ENCODE results near the gene ZNF519.
"Not testable (repeated sequence)": the region's sequence is repeated elsewhere in the genome, so short reads cannot be mapped to it uniquely, and the experiment has no call there.

Gene ZNF519

DNA sequence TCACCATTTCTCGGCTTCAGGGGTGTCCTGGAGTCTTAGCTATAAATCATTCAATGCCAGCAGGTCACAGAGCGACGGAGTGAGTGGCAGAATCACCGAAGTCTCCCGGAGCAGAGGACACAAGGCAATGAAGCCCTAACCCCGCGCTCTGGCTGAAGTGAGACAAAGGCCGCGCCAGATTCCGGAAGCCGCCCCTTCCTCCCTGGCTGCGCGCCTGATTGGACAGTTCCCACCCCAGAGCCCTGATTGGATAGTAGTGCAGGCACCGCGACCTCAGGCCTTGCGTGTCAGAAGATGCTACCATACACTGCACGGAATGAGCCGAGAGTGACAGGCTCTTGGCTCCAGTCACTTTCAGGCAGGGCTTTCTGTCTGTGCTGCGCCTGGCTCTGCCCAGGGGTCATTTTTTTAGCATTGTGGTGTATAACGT lies at the start of gene ZNF519:
Gene ZNF519, minus strand, starts transcription at position 165 of the 430 bp plus-strand sequence. Its CDS starts 158 bp downstream, at position 7.
- peak; percentile 85 for DNase-seq

DNA sequence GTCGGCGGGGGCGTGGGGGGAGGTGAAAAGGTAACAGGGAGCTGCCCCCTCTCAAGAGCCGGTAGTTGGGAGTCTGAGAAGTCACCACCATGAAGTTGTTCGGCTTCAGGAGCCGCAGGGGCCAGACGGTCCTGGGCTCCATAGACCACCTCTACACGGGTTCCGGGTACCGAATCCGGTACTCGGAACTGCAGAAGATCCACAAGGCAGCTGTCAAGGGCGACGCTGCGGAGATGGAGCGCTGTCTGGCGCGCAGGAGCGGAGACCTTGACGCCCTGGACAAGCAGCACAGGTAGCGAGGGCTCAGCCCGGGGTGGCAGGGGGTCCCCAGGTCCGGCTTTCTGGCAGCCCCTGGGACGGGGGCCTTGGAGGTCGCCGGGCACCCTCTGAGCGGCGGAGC lies 47.1 kb upstream of the ZNF519 start:
- no peak for DNase-seq

DNA sequence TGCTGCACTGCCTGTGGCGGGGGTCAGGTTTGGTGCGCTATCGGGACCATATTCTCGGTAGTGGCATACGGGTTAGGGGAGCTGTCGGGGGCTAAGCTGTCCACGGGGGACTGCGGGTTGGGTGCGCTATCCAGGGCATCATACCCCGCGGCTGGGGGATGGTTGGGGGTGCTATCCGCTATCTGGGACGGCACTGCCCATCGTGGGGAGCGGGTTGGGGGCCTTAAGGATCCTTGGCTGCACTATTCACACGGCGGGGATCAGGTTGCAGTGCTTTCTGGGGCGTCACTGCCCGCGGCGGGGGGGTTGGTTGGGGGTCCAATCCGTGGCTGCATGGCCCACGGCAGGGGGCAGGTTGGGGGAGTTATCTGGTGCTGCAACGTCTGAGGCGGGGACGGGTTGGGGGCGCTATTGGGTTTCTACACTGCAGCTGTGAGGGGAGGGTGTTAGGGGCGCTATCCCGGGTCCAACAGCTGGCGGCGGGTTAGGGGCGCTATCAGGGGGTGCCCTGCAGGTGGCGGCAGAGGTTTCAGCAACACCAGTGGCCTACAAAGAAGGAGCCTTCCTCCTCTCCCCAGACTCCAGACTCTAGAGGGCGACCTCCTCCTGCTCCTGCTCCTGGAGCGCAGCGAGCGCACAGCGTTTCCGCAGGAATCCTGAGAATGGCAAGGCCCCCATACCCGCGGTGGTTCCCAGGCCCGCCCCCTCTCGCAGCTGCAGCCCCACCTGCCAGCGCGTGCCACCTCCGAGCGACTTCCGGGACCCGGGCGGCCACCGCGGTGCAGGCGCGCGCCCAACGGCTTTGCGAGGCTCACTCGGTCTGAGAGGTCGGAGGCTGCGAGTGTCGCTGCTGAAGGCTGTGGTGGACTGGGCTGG lies 46.3 kb upstream of the ZNF519 start:
- DNase-seq, result peak; percentile 45

DNA sequence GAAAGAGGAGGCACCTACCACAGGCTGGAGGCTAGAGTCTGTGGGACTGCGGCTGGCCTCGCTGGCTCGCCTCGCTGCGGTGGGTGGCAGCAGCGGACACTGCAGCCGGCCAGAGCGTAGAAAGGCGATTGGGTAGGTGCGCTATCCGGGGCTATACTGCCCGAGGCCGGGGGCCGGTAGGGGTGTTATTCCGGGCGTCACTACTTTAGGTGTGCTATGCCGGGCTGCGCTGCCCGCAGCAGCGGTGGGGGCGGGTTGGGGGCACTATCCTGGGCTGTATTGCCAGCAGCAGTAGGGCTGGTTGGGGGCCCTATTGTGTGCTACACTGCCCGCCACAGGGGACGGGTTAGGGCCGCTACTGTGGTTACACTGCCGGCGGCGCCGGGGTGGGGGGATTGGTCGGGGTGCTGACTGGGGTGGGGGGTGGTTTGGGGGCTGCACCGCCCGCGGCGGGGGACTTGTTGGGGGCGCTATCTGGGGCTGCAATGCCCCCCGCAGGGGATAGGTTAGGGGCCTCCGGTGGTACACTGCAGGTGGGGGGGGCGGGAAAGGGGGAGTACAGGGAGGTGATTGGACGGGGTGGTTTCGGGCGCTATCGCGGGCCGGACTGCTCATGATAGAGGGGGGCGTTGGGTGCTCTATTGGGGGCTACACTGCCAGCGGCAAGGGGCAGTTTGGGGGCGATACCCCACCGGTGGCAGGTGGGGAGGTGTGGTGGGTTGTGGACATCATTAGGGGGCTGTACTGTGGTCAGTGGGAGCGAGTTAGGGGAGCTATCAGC lies 45.5 kb upstream of the ZNF519 start:
- not testable (repeated sequence) for DNase-seq

DNA sequence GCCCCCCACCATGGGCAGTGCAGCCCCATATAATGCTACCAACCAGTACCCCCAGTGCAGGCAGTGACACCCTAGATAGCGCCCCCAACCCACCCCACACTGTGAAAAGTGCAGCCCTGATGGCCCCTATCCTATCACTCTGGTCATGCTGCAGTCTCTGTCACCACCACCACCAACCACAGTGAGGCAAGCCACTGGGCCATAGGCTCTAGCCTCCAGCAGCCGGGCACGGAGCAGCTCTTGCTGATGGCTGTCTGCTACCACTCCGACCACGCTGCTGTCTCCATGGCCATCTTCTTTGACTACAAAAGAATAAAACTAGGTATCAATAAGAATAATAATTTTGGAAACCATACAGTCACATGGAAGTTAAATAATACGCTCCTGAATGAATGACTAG lies 43.2 kb upstream of the ZNF519 start:
- DNase-seq, result not testable (repeated sequence)

DNA sequence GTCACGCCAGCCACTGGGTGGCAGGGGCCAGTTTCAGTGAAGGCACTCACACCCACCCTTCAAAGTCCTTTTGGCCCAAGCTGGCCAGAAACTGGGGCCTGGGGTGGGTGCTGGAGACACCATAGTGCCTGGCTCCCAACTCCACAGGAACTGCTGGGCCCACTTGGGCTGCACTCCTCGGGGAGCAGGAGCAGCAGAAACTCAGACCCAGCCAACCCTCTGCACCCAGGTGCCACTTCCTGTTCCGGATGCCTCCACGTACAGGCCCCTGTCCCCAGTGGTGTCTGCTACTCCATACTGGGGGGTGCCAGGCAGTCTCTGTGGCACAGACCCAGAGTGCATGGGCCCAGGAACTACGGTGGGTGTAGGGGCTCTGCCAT lies 42.5 kb upstream of the ZNF519 start:
- no peak for DNase-seq

DNA sequence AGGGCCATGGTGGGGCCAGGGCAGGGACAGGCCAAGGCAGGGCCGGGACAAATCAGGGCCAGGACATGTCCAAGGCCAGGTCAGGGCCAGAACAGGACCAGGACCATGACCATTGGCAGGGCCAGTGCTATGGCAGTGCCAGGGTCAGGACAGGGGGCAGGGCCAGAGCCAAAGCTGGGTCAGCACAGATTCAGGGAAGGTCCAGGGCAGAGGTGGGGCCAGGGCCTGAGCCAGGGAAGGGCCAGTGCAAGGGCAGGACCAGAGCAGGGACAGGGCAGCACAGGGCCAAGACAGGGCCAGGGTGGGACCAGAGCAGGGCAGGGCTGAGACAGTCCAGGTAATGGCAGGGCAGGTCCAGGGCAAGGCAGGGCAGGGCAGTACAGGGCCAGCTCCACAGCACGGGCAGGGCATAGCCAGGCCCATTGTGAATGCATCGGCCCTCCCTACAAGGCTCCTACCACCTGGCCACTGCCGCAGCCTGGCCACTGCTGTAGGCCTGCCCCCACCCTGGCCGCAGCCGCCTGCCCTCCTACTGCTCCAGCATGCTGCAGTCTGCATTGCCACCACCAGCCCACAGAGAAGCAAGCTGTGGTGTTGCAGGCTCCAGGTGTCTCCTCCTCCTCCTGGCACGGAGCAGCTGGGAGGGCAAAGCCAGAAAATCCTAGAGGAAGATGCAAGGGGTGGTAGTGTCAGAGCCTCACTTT lies 41.9 kb upstream of the ZNF519 start:
- not testable (repeated sequence) for DNase-seq

DNA sequence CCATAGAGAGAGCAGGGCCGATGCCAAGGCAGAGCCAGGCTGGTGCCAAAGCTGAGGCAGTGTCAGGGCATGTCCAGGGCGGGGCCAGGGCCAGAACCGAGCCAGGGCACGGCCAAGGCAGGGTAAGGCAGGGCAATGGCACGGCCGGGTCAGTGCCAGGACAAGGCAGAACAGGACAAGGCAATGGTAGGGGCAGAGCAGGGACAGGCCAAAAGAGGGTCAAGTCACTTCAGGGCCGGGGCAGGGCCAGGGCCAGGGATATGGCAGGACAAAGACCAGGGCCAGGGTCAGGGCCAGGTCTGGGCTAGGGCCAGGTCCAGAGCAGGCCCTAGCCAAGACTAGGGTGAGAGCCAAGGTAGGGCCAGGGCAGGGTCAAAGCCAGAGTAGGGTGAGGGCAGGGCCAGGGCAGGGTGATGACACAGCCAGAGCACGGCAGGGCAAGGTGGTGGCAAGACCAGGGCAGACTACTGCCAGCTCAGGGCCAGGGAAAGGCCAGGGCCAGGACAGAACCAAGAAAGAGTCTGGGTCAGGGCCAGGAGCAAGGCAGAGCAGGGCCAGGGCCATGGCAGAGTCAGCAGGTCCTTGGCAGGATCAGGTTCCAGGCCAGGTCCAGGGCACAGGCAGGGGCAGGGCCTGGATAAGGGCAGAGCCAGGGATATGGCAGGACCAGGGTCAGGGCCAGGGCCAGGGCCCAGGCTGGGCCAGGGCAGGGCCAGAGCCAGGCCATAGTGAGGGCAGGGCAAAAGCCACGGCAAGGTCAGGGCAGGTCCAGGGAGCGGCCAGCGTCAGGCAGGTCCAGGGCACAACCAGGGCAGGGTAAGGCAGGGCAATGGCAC lies 41.1 kb upstream of the ZNF519 start:
- DNase-seq, result not testable (repeated sequence)

DNA sequence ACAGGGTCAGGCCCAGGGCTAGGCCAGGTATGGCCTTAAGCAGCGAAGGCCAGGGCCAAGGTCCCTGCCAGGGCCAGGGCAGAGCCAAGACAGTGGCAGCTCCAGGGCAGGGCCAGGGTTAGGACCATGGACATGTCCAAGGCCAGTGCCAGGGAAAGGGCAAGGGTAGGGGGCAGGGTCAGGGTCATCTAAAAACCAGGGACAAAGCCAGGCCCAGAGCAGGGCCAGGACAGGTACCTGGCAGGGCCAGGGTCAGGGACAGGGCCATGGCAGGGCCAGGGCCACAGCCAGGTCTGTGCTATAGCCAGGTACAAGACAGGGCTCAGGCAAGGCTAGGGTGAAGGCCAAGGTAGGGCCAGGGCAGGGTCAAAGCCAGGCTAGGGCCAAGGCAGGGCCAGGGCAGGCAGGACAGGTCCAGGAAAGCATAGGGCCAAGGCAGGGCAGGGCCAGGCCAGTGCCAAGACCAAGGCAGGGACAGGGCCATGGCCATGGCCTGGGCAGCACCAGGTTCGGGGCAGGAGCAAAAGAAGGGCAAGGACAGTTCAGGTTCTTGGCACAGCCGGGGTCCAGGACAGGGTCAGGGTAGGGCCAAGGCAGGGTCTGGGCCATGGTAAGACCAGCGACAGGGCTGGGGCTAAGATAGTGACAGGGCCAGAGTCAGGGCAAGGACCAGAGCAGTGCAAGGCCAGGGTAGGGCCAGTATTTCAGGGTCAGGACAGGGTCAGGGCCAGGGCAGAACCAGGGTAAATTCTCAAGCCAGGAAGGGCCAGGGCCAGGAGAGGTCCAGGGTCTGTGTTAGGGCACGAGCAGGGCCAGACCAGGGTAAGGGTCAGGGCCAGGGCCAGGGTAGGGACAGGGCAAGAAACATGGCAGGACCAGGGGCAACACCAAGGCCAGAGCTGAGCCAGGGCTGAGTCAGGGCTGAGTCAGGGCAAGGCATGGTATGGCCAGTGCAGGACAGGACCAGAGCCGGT lies 40.2 kb upstream of the ZNF519 start:
- not testable (repeated sequence) for DNase-seq

DNA sequence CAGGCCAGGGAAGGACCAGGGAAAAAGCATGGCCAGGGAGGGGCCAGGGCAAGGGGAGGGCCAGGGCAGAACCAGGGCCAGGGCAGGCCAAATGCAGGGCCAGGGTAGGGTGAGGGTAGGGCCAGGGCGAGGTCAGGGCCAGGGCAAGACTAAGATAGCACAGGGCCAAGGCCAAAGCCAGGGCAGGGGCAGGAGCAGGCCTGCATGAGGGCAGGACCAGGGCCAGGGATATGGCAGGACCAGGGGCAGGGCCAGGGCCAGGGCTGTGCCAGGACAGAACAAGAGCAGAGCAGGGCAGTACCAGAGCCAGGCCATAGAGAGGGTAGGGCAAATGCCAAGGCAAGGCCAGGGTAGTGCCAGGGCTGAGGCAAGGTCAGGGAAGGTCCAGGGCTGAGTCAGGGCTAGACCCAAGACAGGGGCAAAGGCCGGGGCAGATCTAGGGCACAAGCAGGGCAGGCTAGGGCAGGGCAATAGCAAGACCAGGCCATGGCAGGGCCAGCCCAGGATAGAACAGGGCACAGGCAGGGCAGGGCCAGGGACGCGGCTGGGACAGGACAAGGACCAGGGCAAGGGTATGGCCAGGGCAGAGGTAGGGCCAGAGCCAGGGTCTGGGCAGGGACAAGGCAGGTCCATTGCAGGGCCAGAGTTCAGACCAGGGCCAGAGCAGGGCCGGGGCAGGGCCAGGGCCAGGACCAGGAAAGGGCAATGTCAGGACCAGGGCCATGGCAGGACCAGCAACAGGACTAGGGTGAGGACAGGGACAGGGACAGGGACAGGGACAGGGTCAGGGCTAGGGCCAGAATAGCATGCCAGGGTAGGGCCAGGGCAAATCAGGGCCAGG lies 39.3 kb upstream of the ZNF519 start:
- not testable (repeated sequence) for DNase-seq

DNA sequence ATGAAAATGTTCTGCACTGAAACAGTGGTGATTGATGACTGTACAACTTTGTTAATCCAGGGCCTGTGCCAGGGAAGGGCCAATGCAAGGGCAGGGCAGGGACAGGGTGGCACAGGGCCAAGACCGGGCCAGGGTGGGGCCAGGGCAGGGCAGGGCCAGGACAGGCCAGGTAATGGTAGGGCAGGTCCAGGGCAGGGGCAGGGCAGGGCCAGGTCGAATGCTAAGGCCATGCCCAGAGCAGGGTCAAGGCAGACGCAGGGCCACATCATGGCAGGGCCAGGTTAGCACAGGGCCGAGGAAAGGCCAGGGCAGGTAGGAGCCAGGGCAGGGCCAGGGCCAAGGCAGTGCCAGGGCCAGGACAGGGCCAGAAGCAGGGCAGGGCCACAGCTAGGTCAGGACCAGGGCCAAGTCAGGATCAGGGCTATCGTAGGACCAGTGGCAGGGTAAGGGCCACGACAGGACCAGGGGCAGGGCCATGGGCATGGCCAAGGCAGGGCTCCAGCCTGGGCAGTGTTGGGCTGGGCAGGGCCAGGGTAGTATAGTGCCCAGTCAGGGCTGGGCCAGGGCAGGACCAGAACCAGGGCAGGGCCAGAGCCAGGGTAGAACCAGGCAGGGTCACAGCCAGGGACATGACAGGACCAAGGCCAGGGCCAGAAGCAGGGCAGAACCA lies 38.3 kb upstream of the ZNF519 start:
- not testable (repeated sequence) for DNase-seq

DNA sequence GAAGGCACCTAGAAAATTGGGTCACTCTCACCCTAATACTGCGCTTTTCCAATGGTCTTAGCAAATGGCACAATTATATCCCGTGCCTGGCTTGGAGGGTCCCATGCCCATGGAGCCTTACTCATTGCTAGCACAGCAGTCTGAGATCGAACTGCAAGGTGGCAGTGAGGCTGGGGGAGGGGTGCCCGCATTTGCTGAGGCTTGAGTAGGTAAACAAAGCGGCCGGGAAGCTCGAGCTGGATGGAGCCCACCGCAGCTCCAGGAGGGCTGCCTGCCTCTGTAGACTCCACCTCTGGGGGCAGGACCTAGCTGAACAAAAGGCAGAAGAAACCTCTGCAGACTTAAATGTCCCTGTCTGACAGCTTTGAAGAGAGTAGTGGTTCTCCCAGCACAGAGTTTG lies 30.7 kb upstream of the ZNF519 start:
- not testable (repeated sequence) for DNase-seq

DNA sequence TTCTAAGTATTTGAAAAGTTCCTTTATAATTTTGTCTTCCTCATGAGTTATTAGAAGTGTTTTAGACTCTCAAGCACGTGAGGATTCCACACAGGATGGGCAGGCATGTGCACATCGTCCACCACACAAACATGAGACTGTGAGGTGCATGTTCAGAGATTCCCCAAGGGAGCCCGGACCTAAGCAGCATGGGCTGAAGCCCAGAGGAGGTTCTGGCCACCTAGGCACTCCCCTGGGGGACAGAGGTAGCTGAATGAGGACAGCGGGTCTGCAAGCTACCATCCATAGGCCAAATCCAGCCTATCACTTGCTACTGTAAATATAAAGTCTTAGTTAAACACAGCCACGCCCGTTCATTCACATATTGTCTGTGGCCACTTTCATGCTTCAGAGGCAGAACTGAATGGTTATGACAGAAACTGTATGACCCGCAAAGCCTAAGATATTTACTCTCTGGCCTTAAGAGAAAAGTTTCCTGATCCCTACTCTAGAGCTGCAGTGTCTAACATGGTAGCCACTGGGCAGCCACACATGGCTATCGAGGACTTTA lies 19.4 kb upstream of the ZNF519 start:
- not testable (repeated sequence) for DNase-seq

DNA sequence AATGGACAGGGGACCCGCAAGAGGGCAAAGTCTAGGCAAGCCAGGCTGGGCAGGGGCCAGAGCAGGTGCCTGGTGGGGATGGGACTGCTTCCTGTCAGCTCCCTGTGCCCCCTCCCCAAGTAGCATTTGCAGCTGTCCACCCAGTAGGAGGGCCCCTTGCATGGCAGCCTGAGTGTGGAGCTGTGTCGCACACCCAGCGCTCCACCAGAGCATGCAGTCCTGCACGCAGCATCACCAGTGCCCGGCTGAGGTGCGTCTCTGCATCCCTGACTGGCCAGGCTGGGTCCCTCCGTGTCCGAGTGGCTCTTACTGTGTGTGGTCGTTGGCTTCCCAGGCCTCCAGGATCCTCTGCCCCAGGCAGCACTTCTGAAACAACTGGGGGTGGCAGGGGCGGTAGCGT lies 18.5 kb upstream of the ZNF519 start:
- not testable (repeated sequence) for DNase-seq

DNA sequence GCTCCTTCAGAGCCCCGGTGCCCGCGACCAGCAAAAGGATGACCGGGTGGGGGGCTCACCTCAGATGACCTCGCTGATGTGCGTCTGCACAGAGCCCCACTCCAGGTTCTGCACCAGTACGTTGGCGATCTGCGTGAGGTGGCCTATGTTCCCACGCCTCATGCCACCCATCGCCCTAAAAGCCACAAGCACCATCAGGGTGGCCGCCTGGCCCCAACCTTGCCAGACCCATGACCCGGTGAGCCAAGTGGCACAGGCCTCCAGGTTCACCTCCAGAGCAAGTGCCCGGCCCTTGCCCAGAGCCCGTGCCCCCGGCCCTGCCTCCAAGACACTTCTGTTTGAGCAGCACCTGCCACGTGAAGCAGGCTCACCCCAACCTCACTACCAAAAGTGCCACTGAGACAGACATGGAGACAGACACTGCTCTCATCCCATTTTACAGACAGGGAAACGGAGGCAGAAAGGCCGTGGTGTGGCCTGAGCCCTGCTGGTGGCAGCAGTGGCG lies 17.7 kb upstream of the ZNF519 start:
- DNase-seq, result not testable (repeated sequence)

DNA sequence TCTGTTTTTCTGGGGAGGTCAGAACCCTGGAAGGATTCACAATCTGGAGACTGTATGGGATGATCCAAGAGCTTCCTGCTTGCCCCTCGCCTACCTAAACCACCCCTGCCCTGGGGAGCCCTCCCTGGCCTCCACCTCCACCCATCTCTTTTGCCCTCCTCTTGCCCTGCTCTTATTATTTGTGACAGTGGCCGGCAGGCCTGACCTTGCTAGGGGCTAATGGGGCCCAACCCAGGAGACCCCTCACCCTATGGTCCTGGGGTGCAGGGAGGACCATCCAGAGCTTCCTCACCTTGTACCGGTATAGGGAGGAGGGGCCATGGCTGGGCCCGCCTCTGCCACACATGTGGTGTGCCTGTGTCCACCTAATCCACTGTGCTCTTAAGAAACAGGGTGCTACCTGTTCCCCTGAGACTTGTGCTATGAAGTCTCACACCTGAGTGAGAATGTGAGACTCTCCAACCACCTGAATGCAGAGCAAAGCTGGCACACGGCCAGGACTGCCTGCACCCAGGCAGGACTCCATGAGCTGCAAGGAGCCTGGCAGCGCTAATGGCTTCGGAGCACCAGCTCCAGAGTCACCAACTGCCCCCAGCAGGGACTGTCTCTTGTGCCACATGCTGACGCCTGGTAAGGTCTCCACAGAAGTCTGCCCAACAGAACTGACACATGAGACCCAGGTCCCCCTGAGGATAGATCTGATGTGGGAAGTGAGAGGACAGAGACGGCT lies 17.1 kb upstream of the ZNF519 start:
- not testable (repeated sequence) for DNase-seq

DNA sequence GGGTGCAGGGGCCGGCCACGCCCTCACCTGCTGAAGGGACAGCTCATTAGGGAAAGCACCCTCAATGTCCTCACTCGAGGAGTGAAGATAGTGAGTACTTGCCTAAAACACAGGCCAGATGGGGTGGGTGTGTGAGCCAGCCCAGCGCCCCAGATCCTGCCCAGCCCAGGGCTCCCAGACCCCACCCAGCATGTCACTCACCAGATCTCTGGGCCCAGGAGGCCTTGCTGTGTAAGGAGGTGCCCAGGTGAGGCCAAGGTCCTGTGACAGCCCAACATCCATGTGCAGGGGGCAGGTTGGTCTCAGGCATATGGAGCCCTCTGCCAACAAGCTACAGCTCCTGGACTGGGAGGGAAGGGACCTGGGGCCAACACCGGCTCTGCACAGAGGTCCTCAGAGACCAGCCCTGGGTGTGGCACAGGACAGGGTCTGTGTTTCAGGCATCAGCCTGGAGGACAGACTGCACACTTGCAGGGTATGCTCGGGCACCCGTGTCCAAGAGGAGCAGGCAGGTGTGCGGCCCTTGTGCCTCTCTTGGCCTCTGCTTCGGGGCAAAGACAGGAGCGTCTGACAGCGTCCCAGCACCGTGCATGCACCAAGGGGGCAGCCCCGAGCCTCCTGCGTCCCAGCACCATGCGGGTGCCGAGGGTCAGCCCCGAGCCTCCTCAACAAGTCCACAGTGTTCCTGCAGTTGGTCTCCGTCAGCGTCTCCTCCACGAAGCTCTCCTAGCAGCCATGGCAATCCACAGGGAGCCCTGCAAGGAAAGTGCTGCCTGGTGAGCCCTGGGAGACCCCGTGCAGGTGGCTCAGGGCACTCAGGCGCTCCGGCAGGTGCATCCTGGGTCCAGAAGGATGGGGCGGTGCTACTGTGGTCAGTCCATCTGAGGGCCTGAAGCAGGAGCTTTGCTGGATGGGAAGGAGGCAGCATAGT lies 16.0 kb upstream of the ZNF519 start:
- not testable (repeated sequence) for DNase-seq
